K562 (cell line): Measurements from ENCODE around the gene UBE2R2. TPM values are rescaled to one million over a fixed set of nuclear protein-coding genes. Genes with fewer than 3 reads are reported as not detected.
"Not testable (repeated sequence)": the region's sequence is repeated elsewhere in the genome, so short reads cannot be mapped to it uniquely, and the experiment has no call there.

Experiments used
- ATAC-seq: fragments of 200-7000 bp; cut with Tn5 transposase; 3 replicates; pipeline ENCODE4 v1.9.1; 2020; ENCODE audit warnings: moderate library complexity
- BruUV-seq: library from RNA; stranded (reverse); fragments of 400-500 nt; replicated peaks from 2 replicates; lab custom pipeline; 2021; lab: Mats Ljungman, UMichigan
- CTCF ChIA-PET: fragments of 300-600 bp; formaldehyde crosslinking; extraction: SDS; loops from one replicate; lab custom pipeline; 2021; ENCODE audit warnings: low intra/inter-chr PET ratio; lab: Yijun Ruan, JAX
- POLR2A ChIA-PET: fragments of 300-600, 350-650 bp; sonication (Branson Sonifier 250); formaldehyde crosslinking; extraction: SDS; loops from one replicate; lab custom pipeline; 2021; ENCODE audit warnings: antibody characterized with exemption, inconsistent platforms; lab: Yijun Ruan, JAX
- DNase-seq, 4 experiments: peaks; one replicate each; pipeline versions ENCODE4 v3.0.0 to v3.0.0-alpha.2; 2011 to 2018; ENCODE audit warnings: low spot score in 3 of 4, mixed read lengths in 3 of 4; ENCODE audit errors: extremely low read depth in 1 of 4
- FAIRE-seq: peaks from 2 replicates; lab custom pipeline; 2011; peaks lifted over from hg19 to GRCh38; lab: Jason Lieb, UNC
- H2AFZ ChIP-seq: 2 replicates; pipeline ENCODE4 v1.6.0; 2011; ENCODE audit warnings: low read depth, low read length, control low read depth, inconsistent platforms
- H3K27ac ChIP-seq: fragments of 200-600 bp; 3 replicates; pipeline ENCODE4 v1.8.0; 2011; ENCODE audit warnings: low read depth, mild to moderate bottlenecking, control low read depth, inconsistent platforms, low read length, moderate library complexity, mixed read lengths; ENCODE audit errors: extremely low read depth
- H3K27me3 ChIP-seq, 2 experiments: fragments of 300-600 bp in 1 of 2; 2 replicates in 1 of 2; 3 replicates in 1 of 2; pipeline versions ENCODE4 v1.6.0 to v1.8.0; 2011; ENCODE audit warnings: inconsistent platforms in 2 of 2, low read length in 2 of 2, mild to moderate bottlenecking in 1 of 2, mixed read lengths in 1 of 2, moderate library complexity in 1 of 2; ENCODE audit not compliant: control insufficient read depth in 2 of 2, insufficient read depth in 2 of 2
- H3K36me3 ChIP-seq: fragments of 300-600 bp; 3 replicates; pipeline ENCODE4 v1.8.0; 2011; ENCODE audit warnings: mild to moderate bottlenecking, low read length, inconsistent platforms; ENCODE audit not compliant: control insufficient read depth, insufficient read depth
- H3K4me1 ChIP-seq, 2 experiments: fragments of 200-600 bp in 1 of 2; replicated peaks in 1 of 2; 2 replicates in 1 of 2; 3 replicates in 1 of 2; pipeline versions ENCODE4 v1.5.1 to v1.8.0; 2011; ENCODE audit warnings: inconsistent platforms in 2 of 2, low read length in 2 of 2, mild to moderate bottlenecking in 1 of 2, mixed read lengths in 1 of 2, moderate library complexity in 1 of 2; ENCODE audit not compliant: control insufficient read depth in 2 of 2, insufficient read depth in 2 of 2
- H3K4me2 ChIP-seq: 2 replicates; pipeline ENCODE4 v1.6.1; 2011; ENCODE audit warnings: low read length, control low read depth, inconsistent platforms, mixed read lengths; ENCODE audit not compliant: insufficient read depth
- H3K4me3 ChIP-seq: fragments of 200-600 bp; sonication (generic), shearing (Covaris generic); 2 replicates; pipeline ENCODE4 v1.5.1; 2016; ENCODE audit warnings: control low read depth, inconsistent platforms
- H3K79me2 ChIP-seq: fragments of 200-600 bp; 3 replicates; pipeline ENCODE4 v1.8.0; 2011; ENCODE audit warnings: low read length, inconsistent platforms; ENCODE audit not compliant: control insufficient read depth, insufficient read depth
- H3K9ac ChIP-seq, 2 experiments: 2 replicates each; pipeline versions ENCODE4 v1.6.0 to v1.6.1; 2011; ENCODE audit warnings: low read depth in 2 of 2, low read length in 2 of 2, control low read depth in 1 of 2, inconsistent platforms in 1 of 2, mild to moderate bottlenecking in 1 of 2, mixed read lengths in 1 of 2; ENCODE audit not compliant: insufficient read depth in 1 of 2
- H3K9me1 ChIP-seq: one replicate; pipeline ENCODE4 v1.6.0; 2011; ENCODE audit warnings: inconsistent platforms, mild to moderate bottlenecking, low read length, moderate library complexity; ENCODE audit not compliant: control insufficient read depth, insufficient read depth
- H3K9me3 ChIP-seq: replicated peaks from 2 replicates; pipeline ENCODE4 v1.5.1; 2011; ENCODE audit warnings: low read depth, low read length, inconsistent platforms; ENCODE audit not compliant: control insufficient read depth, insufficient read depth
- H4K20me1 ChIP-seq: replicated peaks from 2 replicates; pipeline ENCODE4 v1.6.1; 2011; ENCODE audit warnings: low read length, inconsistent platforms, mixed read lengths; ENCODE audit not compliant: control insufficient read depth, insufficient read depth
- CHD4 ChIP-seq: fragments of 200-600 bp; sonication (generic); IDR thresholded peaks from 3 replicates; pipeline ENCODE4 v1.6.1; 2012; ENCODE audit warnings: low read depth, mild to moderate bottlenecking, mixed read lengths, low read length, inconsistent platforms; ENCODE audit not compliant: insufficient read depth, insufficient replicate concordance, poor library complexity, severe bottlenecking
- FIP1L1 ChIP-seq: fragments of 200-400 bp; formaldehyde crosslinking; IDR thresholded peaks from 2 replicates; pipeline ENCODE4 v1.6.1; 2018; ENCODE audit warnings: mild to moderate bottlenecking, low read depth, low read length; ENCODE audit not compliant: poor library complexity, severe bottlenecking
- MGA ChIP-seq: fragments of 450-650 bp; IDR thresholded peaks from 2 replicates; pipeline ENCODE4 v1.6.1; 2016; ENCODE audit warnings: mild to moderate bottlenecking, moderate library complexity
- SMAD1 ChIP-seq: fragments of 150-350 bp; IDR thresholded peaks from 2 replicates; pipeline ENCODE4 v1.6.1; 2014; ENCODE audit warnings: low read length, low read depth; ENCODE audit not compliant: partially characterized antibody
- SREBF1 ChIP-seq: fragments of 150-350 bp; IDR thresholded peaks from 2 replicates; pipeline ENCODE4 v1.6.1; 2014; ENCODE audit warnings: antibody characterized with exemption, low read depth, low read length, borderline replicate concordance
- ZNF239 ChIP-seq: fragments of 250-450 bp; sonication (Bioruptor Pico); IDR thresholded peaks from 2 replicates; pipeline ENCODE4 v1.4.0; 2020; ENCODE audit warnings: mild to moderate bottlenecking
- ZNF449 ChIP-seq: fragments of 250-450 bp; sonication (Bioruptor Pico); IDR thresholded peaks from 2 replicates; pipeline ENCODE4 v1.8.0; 2022; ENCODE audit warnings: moderate library complexity, mild to moderate bottlenecking, inconsistent platforms
- ZNF695 ChIP-seq: fragments of 450-650 bp; formaldehyde crosslinking; IDR thresholded peaks from 2 replicates; pipeline ENCODE4 v1.4.0; 2020; ENCODE audit warnings: mild to moderate bottlenecking, moderate library complexity
- WGBS: fragments of 100-300 bp; shearing (Covaris generic); methylation state at CpG from one replicate; pipeline ENCODE4 v1.1.6; 2016; ENCODE audit warnings: low coverage, mixed read lengths; ENCODE audit not compliant: insufficient coverage; ENCODE audit errors: missing lambda C conversion rate; 5-methylcytosine and 5-hydroxymethylcytosine counted together
- in situ Hi-C: fragments of 300-500 bp; cut with MboI; formaldehyde crosslinking; loops from 4 replicates; pipeline ENCODE4 v1.15.0; 2018; ENCODE audit warnings: inconsistent platforms, mixed read lengths
- intact Hi-C: fragments of 100-400 bp; cut with micrococcal nuclease; formaldehyde crosslinking; loops from 2 replicates; pipeline ENCODE4 v1.14.2; 2022
- polyA plus RNA-seq, 8 experiments: library from polyadenylated mRNA; depleted of rRNA in 4 of 8; stranded (reverse) in 5 of 8; unstranded in 3 of 8; fragments of >200 nt; fragmentation: Nextera tagmentation in 2 of 8; fragmentation: Illumina TruSeq in 1 of 8; extraction: Ambion mirVana in 2 of 8; extraction: Trizol in 1 of 8; gene quantifications; 2 replicates each; pipeline versions ENCODE4 v1.2.1 to v1.2.3, GENCODE V29; 2011 to 2014; ENCODE audit warnings: inconsistent platforms in 1 of 8, missing spikeins in 1 of 8
- total RNA-seq, 7 experiments: library from RNA; depleted of rRNA in 6 of 7; stranded (reverse); fragments of >200 nt in 6 of 7; fragmentation: Illumina TruSeq in 2 of 7; extraction: Trizol in 2 of 7; gene quantifications; 2 replicates each; pipeline versions ENCODE4 v1.2.1 to v1.2.3, GENCODE V29; 2011 to 2021; ENCODE audit warnings: low replicate concordance in 1 of 7

UBE2R2 gene
- total and polyA plus RNA-seq, 9 of the 15 experiments (the other 6 are each of a cell fraction or from before 2014, with no cell fraction given): 7.8 to 26.2 (median 11.8) TPM

GRCh38 chr9:33795819-33796218, 21.1 kb upstream of the UBE2R2 start (continued):
- no peak for TF ChIP-seq ZNF449 (CRISPR knock-in tag)
- no peak for TF ChIP-seq FIP1L1
- no peak for TF ChIP-seq SMAD1
- TF ChIP-seq SREBF1: no peak
- TF ChIP-seq ZNF695 (CRISPR knock-in tag): no peak
- TF ChIP-seq ZNF239 (CRISPR knock-in tag): no peak
- TF ChIP-seq CHD4: no peak
- no peak for TF ChIP-seq MGA
- TF ChIP-seq, all 486 proteins: peak for 0

GRCh38 chr9:33796679-33797078, 20.3 kb upstream of the UBE2R2 start:
- FAIRE-seq, H4K20me1 ChIP-seq: not testable (repeated sequence)

More at GRCh38 chr9:33796679-33797078, 20.3 kb upstream of the UBE2R2 start:
- H3K4me2 ChIP-seq, H2AFZ ChIP-seq, H3K9ac ChIP-seq, H3K36me3 ChIP-seq, DNase-seq, H3K79me2 ChIP-seq, H3K4me3 ChIP-seq, H3K27ac ChIP-seq, ATAC-seq, H3K4me1 ChIP-seq, H3K9me3 ChIP-seq, CTCF ChIA-PET, BruUV-seq, intact Hi-C loops, H3K9me1 ChIP-seq: not testable (repeated sequence)
- POLR2A ChIA-PET: interaction anchor here (1.5 kb wide), 1 partner anchor 10 kb away, joined by 3 read pairs; no protein-coding TSS in a partner anchor
- in situ Hi-C loops: loop anchor here (5.0 kb wide), 1 partner anchor 184 kb away; no protein-coding TSS in a partner anchor
- H3K27me3 ChIP-seq: peaks cover 5 to 33% of the 10 kb centered on the region in 2 experiments; a peak in 4 of 5 replicates
- WGBS: 33% methylated on average over 5 of the region's 5 CpGs
